Loucy (cell line): Measurements from ENCODE around the gene APOOL.

Experiments used
- H2AFZ ChIP-seq: fragments of 200-600 bp; sonication (generic); 2 replicates; pipeline ENCODE4 v1.6.0; 2016; ENCODE audit warnings: antibody characterized with exemption, mild to moderate bottlenecking, low read length, moderate library complexity
- H3F3A ChIP-seq: fragments of 200-600 bp; 2 replicates; pipeline ENCODE4 v1.6.0; 2016; ENCODE audit warnings: antibody characterized with exemption, low read depth, mild to moderate bottlenecking
- H3K27me3 ChIP-seq: fragments of 200-600 bp; sonication (generic); 2 replicates; pipeline ENCODE4 v1.6.1; 2014; ENCODE audit warnings: low read length, mild to moderate bottlenecking; ENCODE audit not compliant: insufficient read depth, poor library complexity, severe bottlenecking
- H3K36me3 ChIP-seq: fragments of 200-600 bp; sonication (generic); 2 replicates; pipeline ENCODE4 v1.6.1; 2016; ENCODE audit warnings: low read length; ENCODE audit not compliant: insufficient read depth
- H3K4me1 ChIP-seq: fragments of 200-600 bp; sonication (generic); 2 replicates; pipeline ENCODE4 v1.5.1; 2014; ENCODE audit warnings: low read length, mild to moderate bottlenecking; ENCODE audit not compliant: insufficient read depth, poor library complexity, severe bottlenecking
- H3K4me2 ChIP-seq: fragments of 200-600 bp; sonication (generic); 2 replicates; pipeline ENCODE4 v1.6.0; 2014; ENCODE audit warnings: antibody characterized with exemption, low read length, low read depth, mild to moderate bottlenecking; ENCODE audit not compliant: poor library complexity, severe bottlenecking
- H3K4me3 ChIP-seq: fragments of 200-600 bp; sonication (generic); 2 replicates; pipeline ENCODE4 v1.5.1; 2014; ENCODE audit warnings: low read length, mild to moderate bottlenecking, mixed read lengths; ENCODE audit not compliant: poor library complexity, severe bottlenecking
- H3K79me2 ChIP-seq: fragments of 200-600 bp; sonication (generic); 2 replicates; pipeline ENCODE4 v1.6.1; 2014; ENCODE audit warnings: low read length; ENCODE audit not compliant: insufficient read depth
- H3K9ac ChIP-seq: fragments of 200-600 bp; sonication (generic); 2 replicates; pipeline ENCODE4 v1.6.0; 2014; ENCODE audit warnings: mild to moderate bottlenecking, low read depth, low read length, moderate library complexity; ENCODE audit not compliant: poor library complexity, severe bottlenecking
- H3K9me2 ChIP-seq: fragments of 200-600 bp; sonication (generic); replicated peaks from 2 replicates; pipeline ENCODE4 v1.6.1; 2016; ENCODE audit warnings: low read depth, low read length, mixed read lengths
- H3K9me3 ChIP-seq: fragments of 200-600 bp; sonication (generic); 2 replicates; pipeline ENCODE4 v1.6.1; 2014; ENCODE audit warnings: mild to moderate bottlenecking, antibody characterized with exemption, low read length, low read depth; ENCODE audit not compliant: insufficient read depth
- H4K20me1 ChIP-seq: fragments of 200-600 bp; sonication (generic); 2 replicates; pipeline ENCODE4 v1.6.0; 2014; ENCODE audit warnings: antibody characterized with exemption, low read length, mild to moderate bottlenecking; ENCODE audit not compliant: insufficient read depth, poor library complexity, severe bottlenecking
- CTCF ChIP-seq: fragments of 200-600 bp; sonication (generic); conservative IDR thresholded peaks from 2 replicates; pipeline ENCODE4 v1.5.1; 2014; ENCODE audit warnings: mild to moderate bottlenecking, antibody characterized with exemption, low read length
- EZH2phosphoT487 ChIP-seq: fragments of 200-600 bp; IDR thresholded peaks from 2 replicates; pipeline ENCODE4 v1.6.1; 2018; ENCODE audit warnings: antibody characterized with exemption, mild to moderate bottlenecking, moderate library complexity, borderline replicate concordance

APOOL gene

GRCh38 chrX:85020216-85020615 lies 16.5 kb downstream of the APOOL start:
- no peak overlapping the region for H3K4me3 ChIP-seq
- no peaks in the 10 kb centered on the region for H3K4me1 ChIP-seq
- H3K4me2 ChIP-seq, result no peak overlapping the region
- H3K27me3 ChIP-seq, result no peaks in the 10 kb centered on the region
- H2AFZ ChIP-seq, result no peak overlapping the region
- H3F3A ChIP-seq, result no peaks in the 10 kb centered on the region
- no peak overlapping the region for H3K9ac ChIP-seq
- H3K79me2 ChIP-seq, result peaks cover 5% of the 10 kb centered on the region; the same call in 1 of the 2 replicates
- no peaks in the 10 kb centered on the region for H3K9me3 ChIP-seq
- TF ChIP-seq EZH2phosphoT487, result no peak
- no peak for TF ChIP-seq CTCF
- no peaks in the 10 kb centered on the region for H3K9me2 ChIP-seq
- 0 out of 2 replicates have a peak, but pooled peaks cover 3% of the 10 kb centered on the region for H3K36me3 ChIP-seq
- no peaks in the 10 kb centered on the region for H4K20me1 ChIP-seq

GRCh38 chrX:85024044-85024443 lies 20.4 kb downstream of the APOOL start:
- no peaks in the 10 kb centered on the region for H3K9me3 ChIP-seq
- no peaks in the 10 kb centered on the region for H3K27me3 ChIP-seq
- no peak overlapping the region for H2AFZ ChIP-seq
- H3K4me2 ChIP-seq, result no peak overlapping the region
- no peaks in the 10 kb centered on the region for H3F3A ChIP-seq
- no peak overlapping the region for H3K4me3 ChIP-seq
- no peaks in the 10 kb centered on the region for H4K20me1 ChIP-seq
- H3K36me3 ChIP-seq, result 0 out of 2 replicates have a peak, but pooled peaks cover 3% of the 10 kb centered on the region
- no peak for TF ChIP-seq EZH2phosphoT487
- TF ChIP-seq CTCF, result no peak
- no peaks in the 10 kb centered on the region for H3K9me2 ChIP-seq
- H3K9ac ChIP-seq, result no peak overlapping the region
- H3K4me1 ChIP-seq, result no peaks in the 10 kb centered on the region
- peaks cover 5% of the 10 kb centered on the region; the same call in 1 of the 2 replicates for H3K79me2 ChIP-seq

- H3F3A ChIP-seq, result no peaks in the 10 kb centered on the region
- H3K9me3 ChIP-seq, result no peaks in the 10 kb centered on the region
- no peaks in the 10 kb centered on the region for H4K20me1 ChIP-seq
- H3K36me3 ChIP-seq, result 0 out of 2 replicates have a peak, but pooled peaks cover under 1% of the 10 kb centered on the region
- H3K27me3 ChIP-seq, result no peaks in the 10 kb centered on the region
- no peaks in the 10 kb centered on the region for H3K9me2 ChIP-seq
- no peaks in the 10 kb centered on the region for H3K4me1 ChIP-seq
- TF ChIP-seq CTCF (no peak), EZH2phosphoT487 (no peak)
- H3K79me2 ChIP-seq, result peaks cover 2% of the 10 kb centered on the region; the same call in 1 of the 2 replicates
- no peak overlapping the region for H3K4me3 ChIP-seq
- no peak overlapping the region for H3K9ac ChIP-seq
- no peak overlapping the region for H2AFZ ChIP-seq
- H3K4me2 ChIP-seq, result no peak overlapping the region
These were observed 20.9 kb downstream of the APOOL start for GRCh38 chrX:85024562-85024961.
